SJCRH30 (cell line): Measurements from ENCODE around the gene B4GALNT3. TPM values are rescaled to one million over a fixed set of nuclear protein-coding genes. Genes with fewer than 3 reads are reported as not detected.

Source experiments
- DNase-seq, 2 experiments: peaks; one replicate each; pipeline ENCODE4 v3.0.0-alpha.2; 2015 to 2020
- H3K27ac ChIP-seq: fragments of 250-450 bp; sonication (Bioruptor Pico); 2 replicates; pipeline ENCODE4 v1.5.1; 2020; ENCODE audit warnings: mild to moderate bottlenecking, moderate library complexity
- H3K27me3 ChIP-seq: fragments of 250-450 bp; sonication (Bioruptor Pico); 2 replicates; pipeline ENCODE4 v1.5.1; 2020; ENCODE audit warnings: mild to moderate bottlenecking, moderate library complexity
- H3K36me3 ChIP-seq: fragments of 250-450 bp; sonication (Bioruptor Pico); 2 replicates; pipeline ENCODE4 v1.5.1; 2020; ENCODE audit warnings: mild to moderate bottlenecking, moderate library complexity
- H3K4me1 ChIP-seq: fragments of 250-450 bp; sonication (Bioruptor Pico); 2 replicates; pipeline ENCODE4 v1.5.1; 2020; ENCODE audit warnings: mild to moderate bottlenecking, moderate library complexity
- H3K4me3 ChIP-seq: fragments of 250-450 bp; sonication (Bioruptor Pico); 2 replicates; pipeline ENCODE4 v1.5.1; 2020; ENCODE audit warnings: mild to moderate bottlenecking, moderate library complexity
- H3K9me3 ChIP-seq: fragments of 250-450 bp; sonication (Bioruptor Pico); replicated peaks from 2 replicates; pipeline ENCODE4 v1.5.1; 2020; ENCODE audit warnings: mild to moderate bottlenecking, moderate library complexity
- total RNA-seq: library from RNA; depleted of rRNA; stranded (reverse); fragments of >200 nt; shearing (Covaris generic); gene quantifications from 2 replicates; pipeline ENCODE4 v1.2.3, GENCODE V29; 2014

Gene B4GALNT3
- total RNA-seq, 1 experiment from 2014 or later = 33.0 TPM

DNA sequence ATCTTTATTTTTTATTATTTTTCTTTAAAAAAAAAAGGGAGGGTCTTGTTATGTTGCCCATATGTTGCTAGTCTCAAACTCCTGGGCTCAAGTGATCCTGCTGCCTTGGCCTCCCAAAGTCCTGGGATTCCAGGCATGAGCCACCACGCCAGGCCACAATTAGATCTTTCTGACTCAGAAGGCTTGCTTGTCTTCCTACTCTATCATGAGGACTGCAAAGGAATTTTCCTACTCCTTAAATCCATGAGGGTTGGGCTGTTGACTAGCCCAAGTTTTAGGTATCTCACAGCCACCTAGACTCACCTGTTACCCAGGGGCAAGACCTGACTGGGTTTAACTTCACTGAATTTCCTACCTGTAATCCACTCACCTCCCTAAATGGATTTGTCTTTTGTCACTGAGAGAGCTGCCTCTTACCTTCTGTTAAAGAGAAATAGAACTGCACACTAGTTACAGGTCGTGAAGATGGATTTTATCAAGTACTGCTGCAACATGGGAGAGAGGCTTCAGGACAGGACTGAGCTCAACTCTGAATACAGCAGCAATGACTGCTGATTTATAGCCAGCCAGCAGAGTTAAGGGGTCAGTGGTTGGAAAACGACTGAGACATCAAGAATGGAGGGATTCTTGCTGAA is 72.3 kb downstream of the B4GALNT3 start:
- Histone ChIP-seq H3K36me3 (no peaks in the 10 kb centered on the region), H3K4me1 (peaks cover 17% of the 10 kb centered on the region), H3K27me3 (no peaks in the 10 kb centered on the region), H3K27ac (no peak overlapping the region), H3K4me3 (no peak overlapping the region), H3K9me3 (peaks cover 7% of the 10 kb centered on the region; the same call in 1 of the 2 replicates)
- DNase-seq = no peak

DNA sequence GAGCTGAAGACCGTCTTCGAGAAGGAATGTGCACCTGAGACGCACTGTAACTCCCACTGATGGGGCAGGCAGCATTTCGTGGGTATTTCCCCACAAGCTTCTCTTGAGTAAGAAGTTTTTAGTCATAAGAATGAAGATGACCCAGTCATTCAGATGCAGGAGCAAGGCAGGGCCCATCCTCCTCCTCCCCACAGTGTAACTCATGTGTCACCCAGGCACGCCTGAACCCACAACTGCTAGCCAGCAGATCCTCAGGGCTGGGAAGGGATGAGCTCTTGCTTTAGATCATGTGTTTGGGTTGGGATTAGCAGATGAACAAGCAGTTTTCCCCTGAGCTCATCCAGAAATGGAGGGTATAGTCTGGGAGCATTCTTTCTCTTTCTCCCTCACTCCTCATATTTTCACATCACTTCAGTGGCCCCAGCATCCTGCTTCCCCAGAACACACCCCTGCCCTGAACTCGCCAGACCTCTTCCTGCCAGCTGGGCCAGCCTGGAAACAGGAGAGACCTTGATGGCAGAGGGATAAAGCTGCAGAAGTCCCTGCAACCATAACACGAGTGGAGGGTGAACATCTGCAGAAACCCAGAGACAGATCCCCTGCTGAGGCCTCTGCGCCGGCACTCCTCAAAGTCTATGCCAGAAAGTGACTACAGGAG is 73.3 kb downstream of the B4GALNT3 start:
- peak in 1 of 2 experiments; percentile 26 for DNase-seq
- no peaks in the 10 kb centered on the region for H3K27me3 ChIP-seq
- no peak overlapping the region for H3K27ac ChIP-seq
- H3K4me1 ChIP-seq = peaks cover 19% of the 10 kb centered on the region
- peaks cover 7% of the 10 kb centered on the region; the same call in 1 of the 2 replicates for H3K9me3 ChIP-seq
- no peak overlapping the region for H3K4me3 ChIP-seq
- H3K36me3 ChIP-seq = no peaks in the 10 kb centered on the region; the same call in 1 of the 2 replicates

DNA sequence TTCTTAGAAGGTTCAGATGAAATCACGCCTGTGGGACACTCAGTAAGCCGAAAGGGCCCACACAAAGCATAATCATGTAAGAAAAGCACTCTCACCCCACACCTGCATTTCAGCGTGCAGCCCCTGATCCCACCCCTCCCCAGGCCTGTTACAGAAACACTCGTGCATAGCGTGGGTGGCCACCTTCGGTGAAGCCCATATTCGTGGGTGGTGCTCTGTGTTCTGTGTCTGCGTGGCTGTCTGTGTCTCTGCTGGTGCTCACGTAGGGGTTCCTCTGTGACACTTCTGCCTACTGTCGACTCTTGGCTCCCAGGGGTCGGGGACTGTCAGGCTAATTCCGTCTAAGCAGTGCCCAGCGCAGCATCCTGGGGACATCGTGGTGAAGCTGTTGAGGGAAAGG is 74.0 kb downstream of the B4GALNT3 start:
- no peaks in the 10 kb centered on the region; the same call in 1 of the 2 replicates for H3K36me3 ChIP-seq
- peaks cover 26% of the 10 kb centered on the region for H3K4me1 ChIP-seq
- H3K27ac ChIP-seq = no peak overlapping the region
- H3K9me3 ChIP-seq = peaks cover 7% of the 10 kb centered on the region; the same call in 1 of the 2 replicates
- no peak for DNase-seq
- H3K27me3 ChIP-seq = no peaks in the 10 kb centered on the region
- H3K4me3 ChIP-seq = no peak overlapping the region

DNA sequence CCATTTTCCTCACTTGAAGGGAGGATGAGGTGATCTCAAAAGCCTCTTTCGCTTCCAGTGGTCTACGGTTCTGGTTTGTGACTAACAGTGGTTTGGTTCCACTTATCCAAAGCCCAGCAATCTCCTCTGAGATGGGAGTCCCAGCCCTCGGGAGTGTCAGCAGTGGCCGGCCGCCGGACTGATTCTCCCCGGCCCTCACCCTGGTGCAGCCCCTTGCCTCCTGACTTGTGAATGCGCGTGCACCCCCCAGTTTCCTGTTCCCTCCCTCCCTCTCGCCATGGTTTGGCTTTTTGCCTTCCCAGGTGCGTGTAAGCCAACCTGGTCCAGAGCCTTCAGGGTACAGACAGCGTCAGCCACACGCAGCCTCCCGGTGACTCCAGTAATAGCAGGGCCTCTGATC is 74.5 kb downstream of the B4GALNT3 start:
- H3K4me1 ChIP-seq = peaks cover 31% of the 10 kb centered on the region
- H3K9me3 ChIP-seq = peaks cover 6% of the 10 kb centered on the region; the same call in 1 of the 2 replicates
- no peak overlapping the region for H3K27ac ChIP-seq
- no peak overlapping the region for H3K4me3 ChIP-seq
- no peaks in the 10 kb centered on the region for H3K27me3 ChIP-seq
- H3K36me3 ChIP-seq = no peaks in the 10 kb centered on the region; the same call in 1 of the 2 replicates
- DNase-seq = no peak

DNA sequence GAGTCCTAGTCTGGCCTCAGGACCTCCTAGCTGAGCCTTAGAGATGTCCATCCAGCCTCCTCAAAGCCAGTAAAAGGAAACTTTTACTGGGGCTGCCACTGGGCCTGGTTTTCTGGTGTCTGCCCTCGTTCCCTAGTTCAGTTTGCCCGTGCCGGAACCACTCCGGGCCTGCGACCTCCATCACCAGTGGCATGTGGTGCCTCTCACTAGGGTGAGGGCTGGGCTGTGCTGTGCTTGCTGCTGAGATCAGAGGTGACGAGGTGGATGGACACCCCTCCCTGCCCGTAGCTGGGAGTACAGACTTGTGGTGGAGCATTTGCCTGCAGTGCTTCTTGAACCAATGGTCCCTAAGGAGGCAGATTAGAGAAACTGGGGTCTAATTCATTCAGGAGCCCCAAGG is 75.7 kb downstream of the B4GALNT3 start:
- H3K36me3 ChIP-seq = no peaks in the 10 kb centered on the region; the same call in 1 of the 2 replicates
- H3K4me1 ChIP-seq = peaks cover 28% of the 10 kb centered on the region
- H3K27me3 ChIP-seq = no peaks in the 10 kb centered on the region
- H3K9me3 ChIP-seq = 0 out of 2 replicates have a peak, but pooled peaks cover 3% of the 10 kb centered on the region
- no peak overlapping the region for H3K4me3 ChIP-seq
- no peak for DNase-seq
- H3K27ac ChIP-seq = no peak overlapping the region

DNA sequence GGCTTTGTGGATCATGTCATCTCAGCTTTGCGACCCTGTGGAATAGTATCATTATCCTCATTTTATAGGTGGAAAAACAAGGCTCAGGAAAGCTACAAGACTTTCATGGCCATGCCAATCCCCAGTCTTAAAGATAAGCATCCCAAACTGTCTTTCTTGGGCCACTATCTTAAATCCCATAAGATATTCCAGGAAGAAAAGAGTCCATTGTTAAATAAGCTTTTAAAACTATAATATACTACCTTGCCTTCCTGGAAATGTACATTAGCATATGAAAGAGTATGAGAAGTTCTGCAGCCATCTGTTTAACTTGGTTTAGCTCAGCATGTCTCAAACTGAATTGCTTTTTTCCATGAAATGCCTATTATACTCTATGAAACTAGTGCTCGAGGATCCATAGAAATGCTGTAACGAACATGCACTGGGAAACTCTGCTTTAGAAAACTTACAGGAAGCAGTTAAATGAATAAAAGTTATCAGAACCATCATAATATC is 77.1 kb downstream of the B4GALNT3 start:
- Histone ChIP-seq H3K27ac (no peak overlapping the region), H3K9me3 (0 out of 2 replicates have a peak, but pooled peaks cover 3% of the 10 kb centered on the region), H3K4me1 (peaks cover 22% of the 10 kb centered on the region), H3K27me3 (no peaks in the 10 kb centered on the region), H3K36me3 (no peaks in the 10 kb centered on the region; the same call in 1 of the 2 replicates), H3K4me3 (no peak overlapping the region)
- DNase-seq = no peak

DNA sequence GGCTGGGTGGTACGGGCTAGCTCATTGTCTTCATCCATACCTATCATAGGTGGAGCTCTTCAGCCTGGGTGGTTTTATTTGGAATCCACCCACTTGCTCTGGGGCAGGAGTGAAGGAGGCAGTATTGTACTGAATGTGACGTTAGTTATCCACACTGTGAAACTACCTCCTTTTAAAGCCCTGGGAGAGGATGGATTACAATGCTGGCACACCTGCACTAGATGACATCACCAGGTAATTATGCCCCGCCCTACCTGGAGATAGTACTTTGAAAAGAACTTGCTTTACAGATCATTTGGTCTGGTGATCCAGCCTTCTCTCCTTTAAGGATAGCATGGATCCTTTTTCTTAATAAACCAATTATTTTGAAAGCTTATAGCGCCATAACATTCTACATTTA is 78.0 kb downstream of the B4GALNT3 start:
- Histone ChIP-seq H3K9me3 (no peaks in the 10 kb centered on the region), H3K4me1 (peaks cover 30% of the 10 kb centered on the region), H3K36me3 (no peaks in the 10 kb centered on the region; the same call in 1 of the 2 replicates), H3K27me3 (no peaks in the 10 kb centered on the region), H3K4me3 (no peak overlapping the region), H3K27ac (no peak overlapping the region)
- DNase-seq = no peak

DNA sequence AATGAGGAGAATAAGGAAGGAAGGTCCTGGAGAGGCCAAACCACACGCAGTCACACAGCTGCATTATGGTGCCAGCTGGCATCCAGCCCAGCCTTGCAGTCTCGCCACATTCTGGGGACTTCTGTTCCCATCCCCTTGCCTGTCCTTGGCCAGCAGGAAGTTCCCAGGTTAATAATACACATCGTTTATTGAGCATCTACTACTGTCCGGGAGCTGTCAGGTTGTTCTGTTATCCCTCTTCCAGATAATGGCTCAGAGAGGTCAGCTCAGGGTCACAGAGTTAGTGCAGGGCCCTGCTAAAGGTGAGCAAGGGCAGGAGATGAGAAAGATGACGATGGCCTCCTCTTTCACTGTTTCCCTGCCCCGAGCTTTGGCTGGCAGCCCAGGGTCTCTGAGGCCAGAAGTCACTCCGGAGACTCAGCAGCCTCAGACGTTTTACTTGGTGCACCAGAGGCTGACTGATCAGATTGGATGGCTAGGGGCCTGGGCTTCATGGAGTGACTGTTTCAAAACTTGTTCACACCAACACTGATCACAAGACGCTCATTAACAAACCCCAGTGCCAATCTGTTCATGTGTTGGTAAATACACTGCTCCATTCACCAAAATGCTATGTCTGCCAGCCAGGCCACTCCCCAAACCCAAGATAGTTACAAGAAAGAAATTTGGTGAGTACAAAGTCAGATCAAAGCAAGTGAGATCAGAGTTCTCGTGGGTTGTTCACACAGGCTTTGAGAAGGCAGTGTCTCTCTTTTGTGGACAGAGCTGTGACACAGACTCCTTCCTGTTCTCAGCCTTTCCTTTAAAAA is 79.2 kb downstream of the B4GALNT3 start:
- Histone ChIP-seq H3K27ac (peak overlapping the region; percentile 3; the same call in 1 of the 2 replicates), H3K9me3 (no peaks in the 10 kb centered on the region), H3K4me1 (peaks cover 33% of the 10 kb centered on the region), H3K36me3 (no peaks in the 10 kb centered on the region; the same call in 1 of the 2 replicates), H3K27me3 (no peaks in the 10 kb centered on the region), H3K4me3 (no peak overlapping the region)
- peak; percentile 89 to 94 for DNase-seq

DNA sequence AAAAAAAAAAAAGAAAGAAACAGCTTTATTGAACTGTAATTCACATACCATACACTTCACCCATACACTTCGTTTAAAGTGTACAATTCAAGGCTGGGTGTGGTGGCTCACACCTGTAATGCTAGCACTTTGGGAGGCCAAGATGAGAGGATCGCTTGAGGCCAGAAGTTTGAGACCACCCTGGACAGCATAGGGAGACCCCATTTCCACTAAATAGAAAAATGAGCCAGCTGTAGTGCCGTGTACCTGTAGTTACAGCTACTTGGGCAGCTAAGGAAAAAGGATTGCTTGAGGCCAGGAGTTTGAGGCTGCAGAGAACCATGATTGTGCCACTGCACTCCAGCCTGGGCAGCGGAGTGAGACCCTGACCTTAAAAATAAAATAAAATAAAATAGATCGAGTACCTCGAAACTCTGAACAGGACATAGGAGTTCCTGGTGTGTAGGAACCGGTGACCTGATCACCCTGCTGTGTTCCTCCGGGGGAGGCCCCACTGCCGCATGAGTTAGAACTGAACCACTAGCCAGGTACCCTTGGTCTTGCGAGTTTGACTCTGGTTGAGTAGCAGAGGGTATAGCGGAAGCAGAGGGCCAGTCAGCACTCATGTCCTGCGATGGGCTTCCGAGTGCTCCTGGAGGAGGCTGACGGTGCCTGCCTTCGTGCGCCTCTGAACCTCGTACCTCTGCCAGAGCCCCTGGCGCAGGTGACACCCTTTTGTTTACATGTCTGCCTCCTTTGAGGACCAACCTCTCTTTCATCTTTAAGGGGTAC is 80.0 kb downstream of the B4GALNT3 start:
- no peak for DNase-seq
- Histone ChIP-seq H3K9me3 (no peaks in the 10 kb centered on the region), H3K27me3 (no peaks in the 10 kb centered on the region), H3K4me1 (peaks cover 33% of the 10 kb centered on the region), H3K4me3 (no peak overlapping the region), H3K36me3 (no peaks in the 10 kb centered on the region; the same call in 1 of the 2 replicates), H3K27ac (no peak overlapping the region)

DNA sequence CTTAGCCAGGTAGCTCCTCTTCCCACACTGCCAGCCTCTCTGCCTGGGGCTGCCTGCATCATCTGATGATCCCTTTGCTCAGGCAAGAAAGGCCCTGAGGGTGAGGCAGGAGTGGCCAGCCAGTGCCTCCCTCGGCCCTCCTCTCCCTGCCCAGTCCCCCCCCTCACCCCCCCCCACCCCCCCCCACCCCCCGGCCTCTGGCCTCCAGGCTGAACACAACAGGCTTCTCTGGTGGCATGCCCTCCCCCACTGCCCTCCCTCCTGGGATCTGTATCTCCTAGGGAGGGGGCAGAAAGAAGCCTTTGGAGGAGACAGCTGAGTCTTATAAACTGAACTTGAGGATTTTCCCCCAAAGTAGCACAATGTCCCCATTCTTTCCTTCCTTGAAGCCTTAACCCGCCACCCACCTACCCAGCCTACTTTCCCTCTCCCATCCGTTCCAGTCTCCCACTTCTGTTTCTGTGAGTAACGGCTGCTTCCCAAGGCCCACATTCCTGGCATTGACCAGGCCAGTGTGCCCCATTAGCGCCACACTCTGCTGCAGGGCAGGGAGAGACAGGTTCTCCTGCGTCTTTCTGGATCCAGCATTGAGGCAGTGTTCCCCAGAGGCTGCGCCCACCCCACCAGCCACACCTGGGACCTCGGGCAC is 82.1 kb downstream of the B4GALNT3 start:
- Histone ChIP-seq H3K4me3 (peak overlapping the region; percentile 11; the same call in 1 of the 2 replicates), H3K4me1 (peaks cover 33% of the 10 kb centered on the region), H3K27me3 (no peaks in the 10 kb centered on the region), H3K9me3 (no peaks in the 10 kb centered on the region; the same call in 1 of the 2 replicates), H3K27ac (peak overlapping the region; percentile 98), H3K36me3 (peaks cover 5% of the 10 kb centered on the region)
- DNase-seq = peak; percentile 92 to 95

DNA sequence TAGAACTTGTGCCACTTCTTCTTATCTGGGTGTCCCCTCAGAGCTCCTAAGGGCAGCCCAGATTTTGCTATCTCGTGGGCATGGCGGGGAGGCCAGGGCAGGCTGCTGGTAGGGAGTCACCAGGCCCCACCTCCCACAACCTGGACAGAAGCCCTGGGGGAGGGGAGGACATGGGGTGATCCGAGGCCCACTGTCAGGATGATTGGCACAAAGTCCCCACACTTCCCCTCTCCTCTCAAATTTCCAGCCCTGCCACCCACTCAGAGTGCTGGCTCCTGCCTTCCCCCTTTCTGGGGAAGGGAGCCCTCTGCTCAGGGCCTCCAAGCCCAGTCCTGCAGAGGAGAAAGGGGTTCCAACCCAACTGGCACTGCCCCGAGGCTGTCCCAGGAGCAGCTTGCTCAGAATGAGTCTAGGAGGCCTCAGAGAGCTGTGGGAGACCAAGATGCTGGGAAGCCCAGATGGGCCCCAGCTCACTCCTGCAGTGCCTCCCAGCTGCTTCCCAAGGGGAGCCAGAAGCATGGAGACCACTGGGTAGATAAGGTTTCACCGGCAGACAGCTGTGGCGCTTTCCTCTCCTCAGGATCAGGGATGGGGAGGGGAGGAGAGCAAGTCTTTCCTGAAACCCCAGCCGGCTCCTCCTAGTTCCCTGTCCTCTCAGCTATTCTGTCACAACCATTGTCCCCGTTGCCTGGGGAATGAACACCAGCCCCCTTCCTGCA is 82.8 kb downstream of the B4GALNT3 start:
- Histone ChIP-seq H3K36me3 (peaks cover 9% of the 10 kb centered on the region), H3K4me1 (peaks cover 33% of the 10 kb centered on the region), H3K4me3 (peak overlapping the region; percentile 11; the same call in 1 of the 2 replicates), H3K9me3 (no peaks in the 10 kb centered on the region; the same call in 1 of the 2 replicates), H3K27me3 (no peaks in the 10 kb centered on the region), H3K27ac (peak overlapping the region; percentile 98)
- peak; percentile 96 to 99 for DNase-seq

DNA sequence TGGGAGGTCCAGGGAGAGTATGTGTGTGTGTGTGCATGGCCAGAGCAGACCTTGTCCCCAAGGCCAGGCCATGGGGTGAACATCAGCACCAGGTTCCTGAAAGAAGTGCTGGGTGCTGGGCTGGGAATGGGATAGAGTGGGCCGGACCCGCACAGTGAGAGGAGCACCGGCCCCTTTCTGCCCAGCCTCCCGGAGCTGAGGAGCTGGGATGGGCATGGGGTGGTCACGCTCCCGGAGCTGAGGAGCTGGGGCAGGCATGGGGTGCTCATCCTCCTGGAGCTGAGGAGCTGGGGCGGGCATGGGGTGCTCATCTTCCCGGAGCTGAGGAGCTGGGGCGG is 83.3 kb downstream of the B4GALNT3 start:
- Histone ChIP-seq H3K27me3 (no peaks in the 10 kb centered on the region), H3K9me3 (no peaks in the 10 kb centered on the region; the same call in 1 of the 2 replicates), H3K27ac (peak overlapping the region; percentile 98), H3K4me3 (no peak overlapping the region), H3K4me1 (peaks cover 30% of the 10 kb centered on the region), H3K36me3 (peaks cover 9% of the 10 kb centered on the region)
- no peak for DNase-seq

DNA sequence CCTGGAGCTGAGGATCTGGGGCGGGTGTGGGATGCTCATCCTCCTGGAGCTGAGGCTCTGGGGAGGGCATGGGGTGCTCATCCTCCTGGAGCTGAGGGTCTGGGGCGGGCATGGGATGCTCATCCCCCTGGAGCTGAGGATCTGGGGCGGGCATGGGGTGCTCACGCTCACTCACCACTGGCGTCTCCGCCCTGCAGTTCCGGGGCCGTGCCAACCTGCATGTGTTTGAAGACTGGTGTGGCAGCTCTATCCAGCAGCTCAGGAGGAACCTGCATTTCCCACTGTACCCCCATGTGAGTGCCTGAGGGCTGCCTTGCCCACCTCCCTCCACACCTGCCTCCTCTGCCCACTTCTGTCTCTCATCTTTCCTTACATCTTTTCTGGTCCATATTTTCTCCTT is 84.4 kb downstream of the B4GALNT3 start:
- no peak for DNase-seq
- Histone ChIP-seq H3K4me1 (peaks cover 19% of the 10 kb centered on the region), H3K4me3 (no peak overlapping the region), H3K27ac (no peak overlapping the region), H3K36me3 (peaks cover 9% of the 10 kb centered on the region), H3K27me3 (no peaks in the 10 kb centered on the region), H3K9me3 (no peaks in the 10 kb centered on the region; the same call in 1 of the 2 replicates)
